Nephron progenitor cell (in vitro differentiated cells): Measurements from ENCODE around the gene UROC1.

Experiments
- DNase-seq: peaks from one replicate; pipeline ENCODE4 v3.0.0; 2021
- H3K27ac Mint-ChIP-seq: 2 replicates; pipeline ENCODE4 v1.8.0; 2021; ENCODE audit warnings: mild to moderate bottlenecking, moderate library complexity, mixed read lengths
- H3K27me3 Mint-ChIP-seq: 2 replicates; pipeline ENCODE4 v1.8.0; 2021; ENCODE audit warnings: mild to moderate bottlenecking, low read depth, mixed read lengths; ENCODE audit not compliant: poor library complexity
- H3K36me3 Mint-ChIP-seq: 2 replicates; pipeline ENCODE4 v1.8.0; 2021; ENCODE audit warnings: low read depth, mixed read lengths
- H3K4me1 Mint-ChIP-seq: 2 replicates; pipeline ENCODE4 v1.8.0; 2021; ENCODE audit warnings: mixed read lengths
- H3K4me3 Mint-ChIP-seq: 2 replicates; pipeline ENCODE4 v1.8.0; 2021; ENCODE audit warnings: mild to moderate bottlenecking, moderate library complexity, mixed read lengths
- H3K9me3 Mint-ChIP-seq: 2 replicates; pipeline ENCODE4 v1.8.0; 2021; ENCODE audit warnings: mild to moderate bottlenecking, moderate library complexity, mixed read lengths
- CTCF ChIP-seq: fragments of 200-600 bp; sonication (generic); IDR thresholded peaks from 2 replicates; pipeline ENCODE4 v1.5.0; 2021; ENCODE audit warnings: antibody characterized with exemption

Gene UROC1

GRCh38 chr3:126485176-126485897 lies 32.2 kb downstream of the UROC1 start:
- no peak overlapping the region for H3K4me3 Mint-ChIP-seq
- peaks cover 3% of the 10 kb centered on the region for H3K27me3 Mint-ChIP-seq
- DNase-seq = no peak
- H3K4me1 Mint-ChIP-seq = peaks cover 32% of the 10 kb centered on the region
- peak overlapping the region; percentile 25 for H3K27ac Mint-ChIP-seq
- TF ChIP-seq CTCF = no peak
- no peaks in the 10 kb centered on the region for H3K9me3 Mint-ChIP-seq
- no peaks in the 10 kb centered on the region for H3K36me3 Mint-ChIP-seq

- TF ChIP-seq CTCF = no peak
- H3K36me3 Mint-ChIP-seq = no peaks in the 10 kb centered on the region
- H3K9me3 Mint-ChIP-seq = no peaks in the 10 kb centered on the region
- H3K4me3 Mint-ChIP-seq = no peak overlapping the region
- H3K27ac Mint-ChIP-seq = peak overlapping the region; percentile 49
- peaks cover 32% of the 10 kb centered on the region for H3K4me1 Mint-ChIP-seq
- no peak for DNase-seq
- H3K27me3 Mint-ChIP-seq = peaks cover 2% of the 10 kb centered on the region
Measured at GRCh38 chr3:126484662-126485061, 32.9 kb downstream of the UROC1 start.

DNA sequence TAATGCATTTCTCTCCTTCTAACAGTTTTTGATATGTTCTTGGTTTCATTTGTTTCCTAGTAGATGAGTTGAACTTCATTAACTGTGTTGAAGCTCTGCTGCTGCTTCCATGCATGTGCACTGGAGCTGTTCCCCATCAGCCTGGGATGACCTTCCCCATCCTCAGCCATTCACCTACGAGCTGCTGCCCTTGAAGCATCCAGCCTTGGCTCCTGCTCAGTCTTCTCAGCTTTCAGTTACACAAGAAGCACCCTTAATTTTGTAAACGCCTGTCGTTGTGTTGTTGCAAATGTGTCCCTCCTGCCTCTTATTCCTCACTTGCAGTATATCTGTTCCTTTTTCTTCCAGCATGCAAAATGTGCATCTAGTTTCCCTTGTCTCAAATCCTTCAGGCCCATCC lies 33.4 kb downstream of the UROC1 start:
- Mint-ChIP-seq H3K27ac (peak overlapping the region; percentile 2), H3K27me3 (peaks cover 2% of the 10 kb centered on the region), H3K4me3 (no peak overlapping the region), H3K9me3 (no peaks in the 10 kb centered on the region), H3K36me3 (no peaks in the 10 kb centered on the region), H3K4me1 (peaks cover 32% of the 10 kb centered on the region)
- DNase-seq = no peak
- no peak for TF ChIP-seq CTCF

GRCh38 chr3:126483321-126483761 lies 34.2 kb downstream of the UROC1 start:
- no peak for TF ChIP-seq CTCF
- H3K36me3 Mint-ChIP-seq = no peaks in the 10 kb centered on the region
- peaks cover 32% of the 10 kb centered on the region for H3K4me1 Mint-ChIP-seq
- H3K27ac Mint-ChIP-seq = no peak overlapping the region
- H3K27me3 Mint-ChIP-seq = peaks cover 5% of the 10 kb centered on the region
- H3K9me3 Mint-ChIP-seq = no peaks in the 10 kb centered on the region
- H3K4me3 Mint-ChIP-seq = no peak overlapping the region
- no peak for DNase-seq

DNA sequence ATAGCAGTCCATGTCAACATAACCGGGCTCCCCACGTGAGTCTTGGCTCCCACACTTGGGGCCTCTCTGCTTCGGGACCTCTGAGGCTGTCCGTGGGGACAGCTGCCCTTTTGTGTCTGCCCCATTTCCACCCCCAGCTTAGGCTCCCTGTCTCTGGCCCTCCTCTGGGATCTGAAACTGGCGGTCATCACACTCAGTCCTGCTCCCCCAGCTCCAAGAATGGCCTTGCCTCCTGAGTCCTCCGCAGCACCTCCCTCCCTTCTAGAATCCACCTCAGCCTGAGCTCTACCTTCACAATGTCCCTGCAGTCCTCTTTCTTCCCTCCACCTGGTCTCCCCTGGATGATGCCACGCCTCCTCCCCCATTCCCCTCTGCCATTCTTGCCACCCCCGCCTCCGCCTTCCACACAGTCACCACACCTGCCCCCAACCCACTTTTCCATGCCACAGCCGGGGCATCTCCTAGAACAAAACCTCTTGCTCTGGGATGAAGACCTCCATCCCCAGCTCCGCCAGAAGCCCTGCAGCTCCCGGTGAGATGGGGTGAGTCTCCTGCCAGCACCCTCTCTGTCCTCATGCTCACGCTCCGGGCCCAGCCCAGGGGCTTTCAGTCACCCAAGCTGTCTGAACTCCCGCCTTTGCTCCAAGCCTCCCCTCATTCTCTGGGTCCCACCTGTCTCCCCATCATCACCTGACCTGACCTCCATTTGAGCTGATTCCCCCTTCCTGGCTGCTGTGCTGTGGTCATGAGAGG lies 34.9 kb downstream of the UROC1 start:
- peaks cover 32% of the 10 kb centered on the region for H3K4me1 Mint-ChIP-seq

More for the DNA sequence above, 34.9 kb downstream of the UROC1 start:
- Mint-ChIP-seq H3K4me3 (no peak overlapping the region), H3K9me3 (no peaks in the 10 kb centered on the region), H3K27ac (no peak overlapping the region), H3K27me3 (peaks cover 8% of the 10 kb centered on the region), H3K36me3 (no peaks in the 10 kb centered on the region)
- DNase-seq = no peak
- no peak for TF ChIP-seq CTCF
